CD4-positive, CD25-positive, alpha-beta regulatory T cell (primary cell): ENCODE measurements around the gene CXCL17. TPM values are rescaled to one million over a fixed set of nuclear protein-coding genes. Genes with fewer than 3 reads are reported as not detected.

ENCODE experiments used
- ATAC-seq, 2 donors: fragments of 150-1000 bp; cut with Tn5 transposase; one replicate each; pipeline ENCODE4 v1.10.0; 2021; ENCODE audit warnings: low read depth in 2 of 2, moderate number of reproducible peaks in 2 of 2, moderate library complexity in 1 of 2
- DNase-seq, 3 donors: peaks; one replicate each; pipeline versions ENCODE4 v3.0.0 to v3.0.0-alpha.2; 2012 to 2022; ENCODE audit warnings: mixed read lengths in 1 of 3
- H3K27ac ChIP-seq: one replicate; pipeline ENCODE4 v1.7.0; 2013; ENCODE audit warnings: mild to moderate bottlenecking, low read length; ENCODE audit not compliant: insufficient read depth, poor library complexity, severe bottlenecking
- H3K27me3 ChIP-seq: one replicate; pipeline ENCODE4 v1.7.0; 2013; ENCODE audit warnings: low read length; ENCODE audit not compliant: control insufficient read depth, insufficient read depth
- H3K36me3 ChIP-seq: one replicate; pipeline ENCODE4 v1.7.0; 2013; ENCODE audit warnings: mild to moderate bottlenecking, low read length, moderate library complexity; ENCODE audit not compliant: control insufficient read depth, insufficient read depth
- H3K4me1 ChIP-seq: 2 replicates; pipeline ENCODE4 v1.7.0; 2013; ENCODE audit warnings: mild to moderate bottlenecking, low read length; ENCODE audit not compliant: insufficient read depth, control insufficient read depth, poor library complexity, severe bottlenecking
- H3K4me3 ChIP-seq: one replicate; pipeline ENCODE4 v1.7.0; 2013; ENCODE audit warnings: low read depth, mild to moderate bottlenecking, low read length, moderate library complexity
- H3K9me3 ChIP-seq, 2 experiments: 1 replicate in 1 of 2; 2 replicates in 1 of 2; pipeline ENCODE4 v1.7.0; 2013; ENCODE audit warnings: low read length in 2 of 2, mild to moderate bottlenecking in 1 of 2, moderate library complexity in 1 of 2; ENCODE audit not compliant: control insufficient read depth in 2 of 2
- H3K27ac Mint-ChIP-seq, 3 donors: one replicate each; pipeline ENCODE4 v1.8.0; 2020 to 2022; ENCODE audit warnings: mild to moderate bottlenecking in 3 of 3, mixed read lengths in 3 of 3, moderate library complexity in 2 of 3
- H3K27me3 Mint-ChIP-seq: one replicate; pipeline ENCODE4 v1.8.0; 2022; ENCODE audit warnings: mild to moderate bottlenecking, mixed read lengths
- H3K36me3 Mint-ChIP-seq: one replicate; pipeline ENCODE4 v1.8.0; 2020; ENCODE audit warnings: mixed read lengths
- H3K4me1 Mint-ChIP-seq, 4 donors: one replicate each; pipeline ENCODE4 v1.8.0; 2020 to 2022; ENCODE audit warnings: mixed read lengths in 4 of 4, mild to moderate bottlenecking in 1 of 4
- H3K4me3 Mint-ChIP-seq, 4 donors: one replicate each; pipeline ENCODE4 v1.8.0; 2020 to 2022; ENCODE audit warnings: mild to moderate bottlenecking in 4 of 4, mixed read lengths in 4 of 4, moderate library complexity in 3 of 4
- H3K9me3 Mint-ChIP-seq, 7 donors: one replicate each; pipeline ENCODE4 v1.8.0; 2020 to 2022; ENCODE audit warnings: mixed read lengths in 7 of 7, mild to moderate bottlenecking in 3 of 7, moderate library complexity in 2 of 7
- polyA plus RNA-seq, 4 donors: library from polyadenylated mRNA; unstranded; fragments of 300-500 nt; fragmentation: Illumina TruSeq; gene quantifications; one replicate each; pipeline ENCODE4 v1.2.3, GENCODE V29; 2021
- total RNA-seq: library from RNA; stranded (reverse); gene quantifications from one replicate; pipeline ENCODE4 v1.2.3, GENCODE V29; 2022

Gene CXCL17
- total and polyA plus RNA-seq, 5 donors from 2014 or later: 0.28 TPM; not detected in 4

GRCh38 chr19:42392165-42392564, 50.6 kb downstream of the CXCL17 start:
- H3K4me1 Mint-ChIP-seq: peaks cover 5 to 15% (median 9%) of the 10 kb centered on the region in 4 donors
- no peak overlapping the region for H3K27ac ChIP-seq
- peaks cover 31% of the 10 kb centered on the region for H3K27me3 Mint-ChIP-seq
- peak overlapping the region in 1 of 4 donors; percentile 71 for H3K4me3 Mint-ChIP-seq
- no peak overlapping the region for H3K4me3 ChIP-seq
- H3K27ac Mint-ChIP-seq: no peak overlapping the region
- no peaks in the 10 kb centered on the region for H3K36me3 ChIP-seq
- H3K4me1 ChIP-seq: peaks cover 12% of the 10 kb centered on the region
- H3K9me3 Mint-ChIP-seq: peaks cover 0 to 1% (median 0%) of the 10 kb centered on the region in 7 donors
- H3K27me3 ChIP-seq: no peaks in the 10 kb centered on the region
- no peak for ATAC-seq
- H3K36me3 Mint-ChIP-seq: no peaks in the 10 kb centered on the region
- H3K9me3 ChIP-seq: no peaks in the 10 kb centered on the region
- DNase-seq: no peak

DNA sequence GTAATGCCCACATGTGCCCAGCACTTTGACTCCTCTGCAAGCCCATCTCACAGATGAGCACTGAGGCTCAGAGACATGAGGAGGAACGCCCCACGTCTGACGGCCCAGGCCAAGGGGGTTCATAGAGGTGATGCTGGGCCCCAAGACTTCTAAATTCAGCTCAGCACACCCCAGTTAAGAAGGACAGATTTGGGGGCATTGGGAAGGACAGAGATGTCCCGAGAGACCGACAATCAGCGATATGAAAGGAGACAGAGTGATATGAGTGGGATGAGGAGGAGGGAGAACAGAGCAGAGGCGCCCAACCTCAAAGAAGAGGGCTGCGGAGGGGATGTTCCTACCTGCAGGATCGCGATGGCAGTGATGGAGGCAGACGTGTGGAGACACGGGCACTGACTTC, 52.8 kb downstream of the CXCL17 start, which contains the start of gene CNFN:
Gene CNFN, minus strand, starts transcription at position 399 of the 400 bp plus-strand sequence. CDS start 1,260 bp downstream, outside the sequence.
- no peak for ATAC-seq
- Histone ChIP-seq H3K9me3 (no peaks in the 10 kb centered on the region), H3K4me1 (peaks cover 8% of the 10 kb centered on the region), H3K27ac (no peak within 1 kb of the TSS), H3K27me3 (peaks cover 3% of the 10 kb centered on the region), H3K4me3 (no peak within 1 kb of the TSS), H3K36me3 (no peaks in the 10 kb centered on the region)
- no peak for DNase-seq
- H3K4me3 Mint-ChIP-seq: peak within 1 kb of the TSS in 1 of 4 donors; percentile 43
- H3K27ac Mint-ChIP-seq: no peak within 1 kb of the TSS
- H3K36me3 Mint-ChIP-seq: no peaks in the 10 kb centered on the region
- peaks cover 0 to 1% (median 0%) of the 10 kb centered on the region in 7 donors for H3K9me3 Mint-ChIP-seq
- H3K27me3 Mint-ChIP-seq: peaks cover 42% of the 10 kb centered on the region
- peaks cover 0 to 8% (median 4%) of the 10 kb centered on the region in 4 donors for H3K4me1 Mint-ChIP-seq

- no peak for ATAC-seq
- DNase-seq: no peak
- Histone ChIP-seq H3K4me3 (no peak overlapping the region), H3K9me3 (no peaks in the 10 kb centered on the region), H3K4me1 (peaks cover 8% of the 10 kb centered on the region), H3K36me3 (no peaks in the 10 kb centered on the region), H3K27ac (no peak overlapping the region), H3K27me3 (peaks cover 3% of the 10 kb centered on the region)
- H3K4me3 Mint-ChIP-seq: peak overlapping the region in 1 of 4 donors; percentile 39
- no peaks in the 10 kb centered on the region for H3K36me3 Mint-ChIP-seq
- peak overlapping the region in 1 of 3 donors; percentile 20 for H3K27ac Mint-ChIP-seq
- H3K4me1 Mint-ChIP-seq: peaks cover 0 to 8% (median 4%) of the 10 kb centered on the region in 4 donors
- H3K27me3 Mint-ChIP-seq: peaks cover 42% of the 10 kb centered on the region
- peaks cover 0 to 1% (median 0%) of the 10 kb centered on the region in 7 donors for H3K9me3 Mint-ChIP-seq
Observed at GRCh38 chr19:42388851-42389489, 53.8 kb downstream of the CXCL17 start.

DNA sequence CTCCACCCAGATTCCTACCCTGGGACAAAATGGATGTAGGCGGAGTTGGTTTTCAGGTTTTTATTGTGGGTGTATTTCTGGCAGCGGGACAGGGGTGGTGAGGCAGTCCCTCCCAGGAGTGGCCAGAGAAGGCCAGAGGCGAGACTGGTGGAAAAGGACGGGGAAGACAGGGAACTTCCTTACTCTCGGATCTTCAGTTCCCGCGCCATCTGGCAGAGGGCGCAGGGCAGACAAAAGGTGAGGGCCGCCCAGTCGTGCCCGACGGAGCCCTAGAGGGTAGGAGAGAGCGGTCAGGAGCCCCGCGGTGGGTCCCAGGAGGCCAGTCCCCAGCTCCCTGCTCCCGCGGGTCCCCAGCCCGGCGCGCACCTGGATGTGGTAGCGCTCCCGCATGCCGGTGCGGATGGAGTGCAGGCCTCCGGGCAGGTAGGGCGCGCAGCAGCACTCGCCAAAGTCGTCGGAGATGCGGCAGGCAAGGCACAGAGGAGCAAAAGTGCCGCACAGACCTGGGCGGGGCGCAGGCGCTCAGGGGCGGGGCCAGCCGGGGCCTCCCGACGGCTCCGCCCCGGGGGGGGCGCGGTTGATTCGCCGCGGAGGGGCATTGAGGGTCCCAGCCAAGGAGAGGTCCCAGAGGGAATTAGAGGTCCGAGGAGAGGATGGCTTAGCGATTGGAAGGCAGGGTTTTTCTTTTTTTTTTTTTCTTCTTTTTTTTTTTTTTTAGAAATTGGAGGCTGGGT, 55.6 kb downstream of the CXCL17 start:
- Mint-ChIP-seq H3K27me3 (peaks cover 42% of the 10 kb centered on the region), H3K4me1 (peaks cover 0 to 8% (median 4%) of the 10 kb centered on the region in 4 donors), H3K4me3 (peak overlapping the region; percentile 56 to 76 (median 71)), H3K36me3 (peaks cover 5% of the 10 kb centered on the region), H3K9me3 (peaks cover 0 to 1% (median 0%) of the 10 kb centered on the region in 7 donors), H3K27ac (no peak overlapping the region)
- Histone ChIP-seq H3K27me3 (peaks cover 3% of the 10 kb centered on the region), H3K9me3 (no peaks in the 10 kb centered on the region), H3K4me1 (peaks cover 8% of the 10 kb centered on the region), H3K4me3 (no peak overlapping the region), H3K36me3 (no peaks in the 10 kb centered on the region), H3K27ac (no peak overlapping the region)
- DNase-seq: peak; percentile 32 to 73 (median 58)
- peak; percentile 81 to 83 for ATAC-seq

DNA sequence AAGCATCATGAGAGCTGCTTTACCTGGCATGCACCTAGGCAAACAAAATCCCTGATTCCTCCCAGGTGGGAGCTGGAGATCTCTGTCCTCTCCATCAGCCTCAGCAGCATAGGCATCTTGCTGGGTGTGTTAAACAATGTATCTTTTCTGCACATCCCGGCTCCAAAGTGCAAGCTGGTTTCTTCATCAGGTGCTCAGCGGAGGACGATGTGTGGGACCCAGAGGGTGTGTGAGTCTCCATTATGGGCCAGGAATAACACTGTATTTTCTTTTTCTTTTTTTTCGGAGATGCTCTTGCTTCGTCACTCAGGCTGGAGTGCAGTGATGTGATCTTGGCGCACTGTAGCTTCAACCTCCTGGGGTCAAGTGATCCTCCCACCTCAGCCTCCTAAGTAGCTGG, 62.6 kb downstream of the CXCL17 start:
- peaks cover 5% of the 10 kb centered on the region for H3K36me3 Mint-ChIP-seq
- no peak overlapping the region for H3K27ac ChIP-seq

More for the DNA sequence above, 62.6 kb downstream of the CXCL17 start:
- Histone ChIP-seq H3K9me3 (no peaks in the 10 kb centered on the region), H3K4me1 (no peaks in the 10 kb centered on the region), H3K4me3 (no peak overlapping the region), H3K27me3 (no peaks in the 10 kb centered on the region), H3K36me3 (no peaks in the 10 kb centered on the region)
- DNase-seq (no peak), ATAC-seq (no peak)
- Mint-ChIP-seq H3K27ac (no peak overlapping the region), H3K27me3 (peaks cover 27% of the 10 kb centered on the region), H3K4me1 (peaks cover 0 to 2% (median 0%) of the 10 kb centered on the region in 4 donors), H3K4me3 (no peak overlapping the region), H3K9me3 (no peaks in the 10 kb centered on the region)

Other genes with a start within 250 kb of the CXCL17 start
- gene DEDD2, start 225.3 kb downstream of the CXCL17 start, total RNA-seq: 99.8 TPM
- 100 to 1,000 TPM; 155 to 179 (median 161) TPM for gene DEDD2, start 225.3 kb downstream of the CXCL17 start, polyA plus RNA-seq
- gene ZNF526, start 222.6 kb downstream of the CXCL17 start, total RNA-seq: 8.8 TPM
- 1 to 10 TPM; 4.0 to 7.7 (median 5.3) TPM for gene ZNF526, start 222.6 kb downstream of the CXCL17 start, polyA plus RNA-seq
- gene GSK3A, start 200.3 kb downstream of the CXCL17 start, total RNA-seq: 31.3 TPM
- 10 to 100 TPM; 12.0 to 16.0 (median 12.9) TPM for gene GSK3A, start 200.3 kb downstream of the CXCL17 start, polyA plus RNA-seq
- gene ERF, start 187.8 kb downstream of the CXCL17 start, total RNA-seq: 96.4 TPM
- gene ERF, start 187.8 kb downstream of the CXCL17 start, polyA plus RNA-seq: 1 to 10 TPM; 1.4 to 7.5 (median 2.6) TPM
- gene CIC, start 173.7 kb downstream of the CXCL17 start, total RNA-seq: 124 TPM
- under 1 TPM; 0.41 to 0.91 (median 0.68) TPM for gene CIC, start 173.7 kb downstream of the CXCL17 start, polyA plus RNA-seq
- not detected for gene PRR19, start 140.8 kb downstream of the CXCL17 start, total RNA-seq
- under 1 TPM; 0.10 to 0.83 (median 0.21) TPM for gene PRR19, start 140.8 kb downstream of the CXCL17 start, polyA plus RNA-seq
- 27.5 TPM for gene PAFAH1B3, start 140.3 kb downstream of the CXCL17 start, total RNA-seq
- 10 to 100 TPM; 54.5 to 71.6 (median 59.8) TPM for gene PAFAH1B3, start 140.3 kb downstream of the CXCL17 start, polyA plus RNA-seq
- gene TMEM145, start 129.6 kb downstream of the CXCL17 start, total RNA-seq: not detected
- not detected for gene TMEM145, start 129.6 kb downstream of the CXCL17 start, polyA plus RNA-seq
- gene MEGF8, start 117.3 kb downstream of the CXCL17 start, total RNA-seq: 6.5 TPM
- under 1 TPM; 0.18 to 0.23 (median 0.20) TPM for gene MEGF8, start 117.3 kb downstream of the CXCL17 start, polyA plus RNA-seq
- gene CNFN, start 52.6 kb downstream of the CXCL17 start, total RNA-seq: not detected
- gene CNFN, start 52.6 kb downstream of the CXCL17 start, polyA plus RNA-seq: under 1 TPM in 2 of 4 donors, not detected in 2; 0.49 TPM
- gene LIPE, start 15.6 kb downstream of the CXCL17 start, total RNA-seq: 13.2 TPM
- gene LIPE, start 15.6 kb downstream of the CXCL17 start, polyA plus RNA-seq: 1 to 10 TPM; 3.0 to 7.1 (median 5.4) TPM
- gene CEACAM1, start 85.5 kb upstream of the CXCL17 start, total RNA-seq: 7.0 TPM
- gene CEACAM1, start 85.5 kb upstream of the CXCL17 start, polyA plus RNA-seq: 1 to 10 TPM; 4.0 to 6.9 (median 4.9) TPM
- not detected for gene CEACAM8, start 152.0 kb upstream of the CXCL17 start, total RNA-seq
- not detected for gene CEACAM8, start 152.0 kb upstream of the CXCL17 start, polyA plus RNA-seq